HG03175 (cell line): ENCODE measurements around the gene HK3.

Experiments used
- ATAC-seq: cut with Tn5 transposase; IDR thresholded peaks from one replicate; pipeline ENCODE4 v1.9.1; 2021; ENCODE audit warnings: mild to moderate bottlenecking, moderate library complexity; ENCODE audit not compliant: unreplicated experiment

The HK3 gene, protein sequence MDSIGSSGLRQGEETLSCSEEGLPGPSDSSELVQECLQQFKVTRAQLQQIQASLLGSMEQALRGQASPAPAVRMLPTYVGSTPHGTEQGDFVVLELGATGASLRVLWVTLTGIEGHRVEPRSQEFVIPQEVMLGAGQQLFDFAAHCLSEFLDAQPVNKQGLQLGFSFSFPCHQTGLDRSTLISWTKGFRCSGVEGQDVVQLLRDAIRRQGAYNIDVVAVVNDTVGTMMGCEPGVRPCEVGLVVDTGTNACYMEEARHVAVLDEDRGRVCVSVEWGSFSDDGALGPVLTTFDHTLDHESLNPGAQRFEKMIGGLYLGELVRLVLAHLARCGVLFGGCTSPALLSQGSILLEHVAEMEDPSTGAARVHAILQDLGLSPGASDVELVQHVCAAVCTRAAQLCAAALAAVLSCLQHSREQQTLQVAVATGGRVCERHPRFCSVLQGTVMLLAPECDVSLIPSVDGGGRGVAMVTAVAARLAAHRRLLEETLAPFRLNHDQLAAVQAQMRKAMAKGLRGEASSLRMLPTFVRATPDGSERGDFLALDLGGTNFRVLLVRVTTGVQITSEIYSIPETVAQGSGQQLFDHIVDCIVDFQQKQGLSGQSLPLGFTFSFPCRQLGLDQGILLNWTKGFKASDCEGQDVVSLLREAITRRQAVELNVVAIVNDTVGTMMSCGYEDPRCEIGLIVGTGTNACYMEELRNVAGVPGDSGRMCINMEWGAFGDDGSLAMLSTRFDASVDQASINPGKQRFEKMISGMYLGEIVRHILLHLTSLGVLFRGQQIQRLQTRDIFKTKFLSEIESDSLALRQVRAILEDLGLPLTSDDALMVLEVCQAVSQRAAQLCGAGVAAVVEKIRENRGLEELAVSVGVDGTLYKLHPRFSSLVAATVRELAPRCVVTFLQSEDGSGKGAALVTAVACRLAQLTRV

DNA sequence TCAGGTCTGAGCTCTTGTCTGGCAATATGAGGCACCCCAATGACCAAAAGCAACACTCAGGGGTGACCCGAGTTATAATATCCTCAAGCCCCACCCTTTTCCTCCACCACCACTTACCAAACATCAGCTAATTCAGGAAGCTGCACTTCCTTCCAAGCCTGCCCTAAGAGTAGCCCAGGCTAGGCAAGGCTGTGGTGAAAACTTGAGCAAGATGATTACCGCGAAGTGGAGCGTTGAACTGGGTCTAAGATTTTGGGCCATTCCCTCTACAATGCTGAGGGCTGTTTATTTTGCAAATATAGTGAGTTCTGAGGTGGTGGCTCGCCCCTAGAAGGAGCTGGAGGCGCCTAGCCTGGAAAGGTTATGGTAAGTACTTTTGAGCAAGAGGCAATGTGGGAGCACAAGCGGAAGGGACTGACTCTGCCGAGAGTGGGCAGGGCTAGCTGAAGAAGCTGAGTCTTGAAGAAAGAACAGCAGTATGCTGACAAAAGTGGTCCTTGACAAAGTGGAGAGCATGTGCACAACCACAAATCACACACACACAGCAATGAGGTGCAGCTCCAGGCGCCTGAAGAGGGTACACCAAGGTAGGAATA is at the start of gene HK3:
Gene HK3, minus strand, starts transcription at position 51 of the 596 bp plus-strand sequence. CDS start 3,187 bp downstream, outside the sequence.
- no peak for ATAC-seq

DNA sequence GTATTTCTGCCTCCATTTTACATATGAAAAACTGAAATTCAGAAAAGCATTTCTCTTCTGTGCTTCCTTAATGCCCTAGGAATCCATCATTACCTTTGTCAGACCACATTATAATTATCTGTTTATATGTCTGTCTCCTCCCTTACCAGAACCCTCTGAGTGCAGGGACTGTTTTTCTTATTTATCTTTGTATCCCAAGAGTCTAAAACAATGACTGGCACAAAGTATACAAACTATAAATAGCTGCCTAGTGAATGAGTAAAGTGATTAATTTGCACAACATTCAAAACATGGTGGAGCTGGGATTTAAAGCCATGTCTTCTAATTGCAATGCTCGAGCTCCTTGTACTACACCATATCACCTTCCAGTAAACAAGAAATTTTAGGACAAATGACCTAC is 49.3 kb upstream of the HK3 start:
- ATAC-seq = no peak

DNA sequence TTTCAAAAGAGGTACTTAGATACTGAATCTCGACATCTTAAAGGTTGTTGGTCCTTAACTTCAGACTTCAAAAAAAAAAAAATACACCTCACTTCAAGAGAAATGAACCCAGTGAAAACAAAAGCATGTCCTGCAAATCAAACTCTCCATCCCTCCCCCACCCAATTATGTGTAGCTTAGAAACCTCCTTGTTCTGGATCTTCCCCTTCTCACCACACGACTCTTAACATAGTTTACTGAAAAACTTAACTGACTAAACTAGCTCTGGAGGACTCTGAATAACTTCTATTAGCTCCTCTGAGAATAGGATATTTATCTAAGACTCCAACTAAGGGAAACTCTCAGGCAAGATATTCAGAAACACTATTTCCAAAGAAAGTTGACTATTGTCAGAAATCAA is 48.7 kb upstream of the HK3 start:
- no peak for ATAC-seq

DNA sequence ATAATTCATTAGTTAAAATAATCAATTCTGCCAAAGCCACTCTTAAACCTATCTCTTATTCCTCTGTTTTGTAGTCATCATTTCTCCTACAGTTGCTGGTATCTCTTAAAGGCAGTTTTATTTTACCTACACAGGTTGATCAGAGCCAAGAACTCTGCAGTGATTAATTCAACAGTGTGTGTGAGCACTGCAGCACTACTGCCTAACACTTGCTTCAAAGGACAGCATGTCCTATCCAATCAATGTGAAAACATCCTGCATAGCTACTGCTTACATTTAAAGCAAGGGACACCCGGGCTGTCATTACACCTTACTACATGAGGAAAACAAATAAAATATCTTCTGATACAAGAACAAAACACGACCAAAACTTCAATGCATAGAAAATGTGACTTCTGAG is 45.1 kb upstream of the HK3 start:
- no peak for ATAC-seq

DNA sequence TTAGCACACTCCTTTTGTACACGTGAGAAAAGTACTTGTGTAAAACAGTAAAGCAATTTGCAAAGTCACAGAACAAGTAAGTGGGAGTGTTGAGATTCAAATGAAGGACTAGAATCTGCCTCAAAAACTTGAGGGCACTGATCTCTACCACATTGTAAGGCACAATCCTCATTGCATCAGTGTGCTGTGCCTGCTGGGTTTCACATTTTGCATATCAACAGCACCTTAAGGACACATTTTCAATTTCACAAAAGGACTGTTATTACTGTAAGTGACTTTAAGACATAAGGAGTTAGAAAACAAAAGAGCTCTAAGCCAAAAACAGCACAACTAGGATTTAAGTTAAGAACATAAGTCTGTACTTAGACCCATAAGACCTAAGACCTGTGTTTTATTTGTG is 44.7 kb upstream of the HK3 start:
- no peak for ATAC-seq

DNA sequence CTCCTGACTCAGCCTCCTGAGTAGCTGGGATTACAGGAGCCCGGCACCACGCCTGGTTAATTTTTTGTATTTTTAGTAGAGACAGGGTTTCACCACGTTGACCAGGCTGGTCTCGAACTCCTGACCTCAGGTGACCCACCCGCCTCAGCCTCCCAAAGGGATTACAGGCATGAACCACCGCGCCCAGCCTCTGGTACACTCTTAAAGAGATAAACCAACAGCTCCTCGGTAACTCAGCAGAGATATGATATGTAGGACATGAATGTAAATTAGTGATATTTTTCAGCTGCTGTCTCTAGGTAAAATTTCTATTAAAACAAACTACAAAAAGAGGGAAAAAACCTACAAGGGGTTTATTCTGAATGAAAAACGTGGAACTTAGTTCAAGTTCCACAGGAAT is 42.8 kb upstream of the HK3 start:
- ATAC-seq = no peak

DNA sequence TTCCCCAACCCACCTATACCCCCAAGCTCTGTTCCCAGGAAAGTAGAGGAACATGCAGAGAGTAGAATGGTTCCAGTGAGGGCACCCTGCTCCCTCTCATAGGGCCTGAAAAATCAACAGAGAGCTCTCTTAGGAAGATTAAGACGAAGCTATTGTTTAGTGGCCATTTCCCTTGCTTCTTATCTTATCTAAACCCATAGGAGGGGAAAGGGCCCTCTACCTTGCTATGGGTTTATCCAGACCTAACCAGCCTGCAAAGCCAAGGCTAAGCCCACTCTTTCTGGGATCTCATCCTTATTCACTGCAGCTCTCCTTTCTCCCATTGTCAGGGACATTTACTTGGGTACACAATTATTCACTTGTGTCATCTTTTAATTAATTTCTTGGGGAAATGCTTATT is 39.3 kb upstream of the HK3 start:
- no peak for ATAC-seq

DNA sequence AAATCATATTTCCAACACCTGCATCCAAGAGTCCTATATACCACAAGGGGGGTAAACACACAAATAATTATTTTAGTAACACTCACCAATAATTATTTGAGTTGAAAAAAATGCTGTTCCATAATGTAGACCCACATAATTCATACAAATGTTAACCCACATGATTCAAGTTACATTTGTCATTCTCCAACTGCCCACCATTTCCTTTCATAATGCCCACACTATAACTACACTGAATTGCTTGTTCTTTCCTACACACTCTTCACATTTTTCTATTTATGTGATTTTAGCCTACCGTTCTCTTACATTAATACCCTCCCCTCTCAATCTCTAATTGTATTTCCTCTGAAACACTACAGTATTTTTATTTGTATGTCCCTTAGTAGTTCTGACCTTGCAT is 35.9 kb upstream of the HK3 start:
- ATAC-seq = no peak

DNA sequence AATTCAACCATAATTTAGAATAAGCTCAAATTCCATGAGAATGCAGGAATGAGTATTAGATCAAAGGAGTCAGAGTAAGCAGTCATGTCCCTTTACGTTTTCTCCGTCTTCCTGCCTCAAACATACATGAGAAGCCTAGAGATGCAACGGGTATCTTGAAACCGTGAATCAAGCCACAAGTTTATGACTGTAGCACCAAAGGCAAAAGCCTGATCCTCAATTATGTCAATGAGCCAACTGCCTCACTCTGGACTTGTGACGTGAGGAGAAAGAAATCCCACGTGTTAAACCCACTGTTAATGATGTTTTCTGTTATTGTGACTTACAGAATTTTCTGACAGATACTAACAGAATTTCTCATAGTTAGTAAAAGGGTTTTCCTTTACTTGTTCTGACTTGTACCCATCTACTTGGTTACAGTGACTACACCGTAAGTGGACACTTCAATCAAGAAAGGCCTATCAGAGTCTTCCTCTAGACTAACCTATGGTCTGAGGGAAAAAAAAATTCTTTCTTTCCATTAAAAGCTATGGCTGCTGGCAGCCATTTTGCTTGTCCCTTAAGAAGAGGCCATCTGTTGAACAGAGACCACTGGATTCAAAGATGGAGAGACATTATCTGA is 35.3 kb upstream of the HK3 start:
- no peak for ATAC-seq

DNA sequence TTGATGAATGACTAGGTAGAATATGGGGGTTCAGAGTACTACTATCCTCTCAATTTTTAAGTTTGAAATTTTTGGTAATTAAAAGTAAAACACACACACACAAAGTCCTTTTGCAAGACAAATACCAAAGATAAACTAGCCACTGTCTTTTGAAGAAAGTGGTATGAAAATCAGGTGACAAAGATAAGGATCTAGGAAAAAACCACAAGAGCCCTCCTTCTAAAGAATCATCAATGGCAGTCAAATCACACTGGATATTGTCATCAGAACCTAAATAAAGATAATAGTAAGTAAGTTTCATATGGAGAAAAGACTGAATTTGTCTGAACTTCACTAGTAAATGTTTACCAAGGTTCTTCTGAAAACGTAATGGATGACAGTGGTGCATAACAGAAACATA is 30.5 kb upstream of the HK3 start:
- ATAC-seq = no peak

DNA sequence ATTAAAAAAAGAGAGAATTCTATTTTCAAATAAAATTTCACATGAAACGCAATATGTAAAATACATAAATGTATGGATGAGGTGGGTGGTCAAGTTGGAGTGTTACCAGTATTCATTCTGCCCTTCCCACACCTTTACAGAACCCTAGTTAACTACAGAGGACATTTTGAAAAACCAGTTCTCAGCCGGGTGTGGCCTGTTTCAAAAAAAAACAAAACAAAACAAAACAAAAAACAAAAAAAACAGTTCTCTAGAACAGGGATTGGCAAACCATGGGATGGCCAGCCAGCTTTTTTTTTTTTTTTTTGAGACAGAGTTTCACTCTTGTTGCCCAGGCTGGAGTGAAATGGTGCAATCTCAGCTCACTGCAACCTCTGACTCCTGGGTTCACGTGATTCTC is 28.4 kb upstream of the HK3 start:
- ATAC-seq = no peak

DNA sequence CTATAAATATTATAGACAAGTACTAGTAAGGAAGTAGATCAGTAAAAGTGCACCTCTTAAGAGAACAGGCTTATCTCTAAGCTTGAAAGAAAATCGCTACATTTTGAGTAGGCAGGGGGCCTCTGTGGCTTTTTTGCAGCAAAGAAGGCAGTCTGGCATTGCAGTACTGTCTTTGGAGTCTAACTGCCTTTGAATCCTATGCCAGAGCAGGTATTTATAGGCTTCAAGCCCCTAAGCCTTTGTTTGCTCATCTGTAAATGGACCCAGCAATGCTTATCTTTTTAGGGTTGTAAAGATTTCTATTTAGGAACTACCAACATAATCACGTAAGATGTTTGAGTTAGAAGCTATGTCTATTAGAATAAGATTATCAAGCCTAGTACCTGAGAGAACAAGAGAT is 23.7 kb upstream of the HK3 start:
- ATAC-seq = no peak

DNA sequence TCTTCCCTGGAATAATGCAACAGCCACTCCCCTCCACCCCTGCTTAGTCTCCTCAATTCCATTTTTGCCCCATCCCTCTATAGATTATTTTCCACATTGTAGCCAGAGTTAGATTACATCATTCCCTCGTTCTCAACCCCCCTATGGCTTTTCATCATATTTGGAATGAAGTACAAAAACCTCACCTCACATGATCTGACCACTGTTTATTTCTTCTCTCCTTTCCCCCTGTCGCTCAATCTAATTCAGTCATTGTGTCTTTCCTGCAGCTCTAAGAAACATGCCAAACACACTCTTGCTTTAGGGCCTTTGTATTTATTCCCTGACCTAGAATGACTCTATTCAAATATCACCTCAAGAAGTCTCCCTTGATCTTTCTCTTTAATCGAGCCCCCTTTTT is 22.6 kb upstream of the HK3 start:
- no peak for ATAC-seq

DNA sequence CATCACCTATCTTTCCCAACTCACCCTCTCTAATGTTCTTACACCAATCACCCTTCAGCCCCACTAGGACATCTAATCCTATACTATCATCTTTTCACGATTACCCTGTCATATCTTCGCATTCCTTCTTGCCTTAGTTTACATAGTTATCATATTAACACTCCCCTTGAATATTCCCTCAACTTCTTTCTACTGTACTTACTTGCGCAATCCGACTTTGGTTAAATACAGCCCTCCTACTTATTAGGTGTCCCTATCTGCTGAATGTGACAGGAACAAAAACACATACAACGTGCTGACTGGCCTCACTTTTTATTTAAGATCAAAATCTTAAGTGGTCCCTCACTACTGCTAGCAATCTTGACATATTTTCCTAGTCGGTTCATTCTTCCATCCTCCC is 19.5 kb upstream of the HK3 start:
- ATAC-seq = no peak

DNA sequence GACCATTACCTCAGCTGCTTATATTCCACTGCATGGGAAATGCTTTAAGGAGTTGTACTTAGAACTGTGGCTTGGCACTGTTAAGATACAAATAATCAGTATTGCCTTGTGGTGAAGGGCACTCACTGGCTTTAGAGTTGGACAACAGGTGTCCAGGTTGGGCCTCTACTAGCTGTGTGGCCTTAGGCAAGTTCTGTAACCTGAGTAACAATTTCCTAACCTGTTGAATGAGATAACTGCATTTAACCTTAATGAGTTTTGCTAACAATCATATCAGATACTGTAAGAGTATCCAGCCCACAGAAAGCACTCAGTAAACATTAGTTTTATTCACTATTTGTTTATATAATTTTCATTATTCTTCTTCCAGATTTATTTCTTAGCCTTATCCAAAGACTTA is 17.2 kb upstream of the HK3 start:
- no peak for ATAC-seq

DNA sequence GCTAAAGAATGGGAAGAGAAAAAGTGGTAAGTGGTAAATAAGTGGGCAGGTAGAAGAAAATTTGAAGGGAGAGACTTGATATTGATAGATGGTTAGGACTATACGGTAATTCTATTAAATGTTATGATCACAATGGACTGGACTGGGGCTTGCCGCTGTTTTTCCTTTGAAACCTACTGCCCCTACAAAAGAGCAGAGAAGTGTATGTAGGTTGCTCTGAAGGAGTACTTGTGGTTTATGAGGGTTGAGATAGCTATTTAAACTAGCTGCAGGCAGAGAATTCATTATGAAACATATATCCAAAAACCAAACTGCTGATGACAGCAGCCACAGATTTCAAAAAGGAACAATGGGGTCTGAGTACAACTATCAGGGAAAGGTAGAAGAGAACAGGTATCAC is 16.8 kb upstream of the HK3 start:
- no peak for ATAC-seq

DNA sequence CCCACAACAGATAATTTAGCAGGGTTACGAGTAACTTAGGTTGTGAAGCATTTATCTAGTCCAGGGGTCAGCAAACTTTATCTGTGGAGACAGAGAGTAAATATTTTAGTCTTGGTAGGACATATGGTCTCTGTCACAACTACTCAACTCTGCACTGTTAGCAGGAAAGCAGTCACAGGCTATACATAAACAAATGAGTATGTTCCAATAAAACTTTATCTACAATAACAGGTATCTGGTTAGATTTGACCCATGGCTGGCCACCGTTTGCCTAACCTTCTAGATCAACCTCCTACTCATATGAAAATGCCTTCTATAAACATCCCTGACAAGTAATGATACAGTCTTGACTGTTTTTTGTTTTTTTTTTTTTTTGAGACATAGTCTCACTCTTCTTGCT is 13.0 kb upstream of the HK3 start:
- no peak for ATAC-seq

DNA sequence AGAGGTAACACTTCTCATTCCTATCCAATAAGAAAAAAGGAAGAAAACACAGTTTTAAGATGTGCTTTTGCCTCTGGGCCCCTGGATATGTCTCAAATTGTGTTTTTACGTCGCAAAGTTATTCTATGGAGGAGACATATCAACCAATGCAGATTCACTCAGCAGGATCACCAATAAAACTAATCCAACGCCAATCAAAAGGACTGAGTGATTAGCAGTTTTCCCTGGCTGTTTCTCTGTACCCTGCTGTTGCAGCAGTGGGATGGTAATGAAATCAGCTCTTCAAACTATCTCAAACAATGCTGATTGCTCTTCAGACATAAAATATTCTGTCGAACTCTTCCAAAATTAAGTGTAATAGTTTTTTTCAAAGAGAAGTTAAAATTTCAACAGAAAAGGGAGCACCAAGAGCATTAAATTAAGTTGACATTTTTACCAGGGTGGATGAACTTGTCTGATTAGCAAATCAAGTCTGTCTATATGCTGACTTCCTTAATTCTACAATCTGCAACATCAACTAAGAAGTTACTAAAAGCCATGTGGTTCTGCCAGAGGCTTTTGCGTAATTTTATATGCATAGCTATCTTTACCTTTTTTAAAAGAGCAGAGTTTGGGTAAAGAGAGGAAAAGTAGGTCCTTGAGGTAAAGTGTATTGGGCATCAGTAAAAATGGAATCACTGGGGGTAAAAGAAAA is 9.7 kb upstream of the HK3 start:
- no peak for ATAC-seq

DNA sequence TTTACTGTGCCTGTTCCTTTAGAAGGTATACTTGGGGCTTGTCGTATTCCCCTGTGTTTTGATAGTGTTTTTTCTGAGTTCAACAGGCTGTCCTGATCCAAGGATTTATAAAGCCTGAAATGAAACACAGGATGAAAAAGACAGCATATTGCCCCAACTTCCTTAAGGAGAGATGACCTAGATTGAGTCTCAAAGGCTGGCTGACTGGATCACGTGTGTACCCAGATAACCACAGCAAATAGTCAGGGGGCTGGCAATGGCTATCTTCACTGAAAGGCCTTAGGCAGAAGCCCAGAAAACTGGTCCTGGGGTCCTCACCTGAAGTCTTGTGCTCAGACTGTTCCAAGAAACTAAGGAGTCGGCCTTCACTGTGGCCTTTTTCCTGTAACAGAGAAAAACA is 7.7 kb upstream of the HK3 start:
- no peak for ATAC-seq

DNA sequence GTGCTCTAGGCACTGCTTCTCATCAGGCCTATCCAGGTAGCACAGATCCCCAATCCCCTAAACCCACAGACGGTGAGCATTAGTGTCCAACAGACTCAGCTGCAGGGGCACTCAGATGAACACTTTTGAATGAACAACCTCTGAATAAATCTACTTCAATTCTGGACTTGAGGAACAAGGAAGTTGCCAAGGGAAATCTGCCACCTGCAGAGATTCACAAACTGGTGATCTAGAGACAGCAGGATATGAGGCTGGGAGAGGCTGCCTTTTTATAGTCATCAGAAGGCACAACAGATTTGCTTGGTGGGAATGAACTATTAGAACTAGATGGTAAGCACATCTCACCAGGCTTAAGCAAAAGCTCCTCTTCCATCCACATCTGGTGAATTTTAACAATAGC is 7.0 kb upstream of the HK3 start:
- no peak for ATAC-seq

DNA sequence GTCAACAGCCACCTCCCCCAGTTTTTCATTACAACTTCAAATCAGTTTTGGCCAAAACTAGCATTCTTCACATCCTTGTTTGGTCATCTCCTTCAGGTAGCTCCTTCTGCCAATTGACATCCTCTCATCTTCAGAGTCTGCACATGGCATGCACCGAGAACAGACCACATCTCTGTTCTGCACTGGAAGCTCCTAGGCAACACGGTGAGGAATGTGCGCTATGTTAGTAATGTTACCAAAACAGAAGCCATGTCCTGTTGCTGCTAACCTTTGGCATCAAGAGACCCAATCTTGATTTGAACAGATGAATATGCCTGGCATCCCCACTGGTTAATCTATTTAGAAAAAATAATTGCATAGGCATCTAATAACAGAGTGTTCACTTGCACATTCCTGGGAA is 5.1 kb upstream of the HK3 start:
- no peak for ATAC-seq
